Osteocyte (in vitro differentiated cells): Measurements from ENCODE around the gene ASB16. TPM values are rescaled to one million over a fixed set of nuclear protein-coding genes. Genes with fewer than 3 reads are reported as not detected.
A peak's percentile ranks its signal among the peaks of the same experiment; 100 is the strongest.
"Not testable (repeated sequence)": the region's sequence is repeated elsewhere in the genome, so short reads cannot be mapped to it uniquely, and the experiment has no call there.

ENCODE experiments used
- DNase-seq: peaks from one replicate; pipeline ENCODE4 v3.0.0; 2021; ENCODE audit warnings: mixed read lengths; ENCODE audit not compliant: unreplicated experiment; ENCODE audit errors: extremely low spot score
- H3K27ac Mint-ChIP-seq: one replicate; pipeline ENCODE4 v1.8.0; 2021; ENCODE audit warnings: mild to moderate bottlenecking, mixed read lengths; ENCODE audit not compliant: unreplicated experiment
- H3K27me3 Mint-ChIP-seq: one replicate; pipeline ENCODE4 v1.8.0; 2021; ENCODE audit warnings: mixed read lengths; ENCODE audit not compliant: unreplicated experiment
- H3K36me3 Mint-ChIP-seq: one replicate; pipeline ENCODE4 v1.8.0; 2021; ENCODE audit warnings: mixed read lengths; ENCODE audit not compliant: unreplicated experiment
- H3K4me1 Mint-ChIP-seq: one replicate; pipeline ENCODE4 v1.8.0; 2021; ENCODE audit warnings: mixed read lengths; ENCODE audit not compliant: unreplicated experiment
- H3K4me3 Mint-ChIP-seq: one replicate; pipeline ENCODE4 v1.8.0; 2021; ENCODE audit warnings: mild to moderate bottlenecking, moderate library complexity, mixed read lengths; ENCODE audit not compliant: unreplicated experiment
- H3K9me3 Mint-ChIP-seq: one replicate; pipeline ENCODE4 v1.8.0; 2021; ENCODE audit warnings: mixed read lengths; ENCODE audit not compliant: unreplicated experiment
- total RNA-seq: library from RNA; stranded (reverse); gene quantifications from 2 replicates; pipeline ENCODE4 v1.2.1, GENCODE V29; 2021
- TF ChIP-seq, protein P1 (sequence below): fragments of 200-600 bp; sonication (generic); IDR thresholded peaks from 2 replicates; pipeline ENCODE4 v1.5.0; 2021; ENCODE audit warnings: antibody characterized with exemption, mild to moderate bottlenecking, moderate library complexity

Gene ASB16
- total RNA-seq, 1 donor from 2014 or later: not detected

DNA sequence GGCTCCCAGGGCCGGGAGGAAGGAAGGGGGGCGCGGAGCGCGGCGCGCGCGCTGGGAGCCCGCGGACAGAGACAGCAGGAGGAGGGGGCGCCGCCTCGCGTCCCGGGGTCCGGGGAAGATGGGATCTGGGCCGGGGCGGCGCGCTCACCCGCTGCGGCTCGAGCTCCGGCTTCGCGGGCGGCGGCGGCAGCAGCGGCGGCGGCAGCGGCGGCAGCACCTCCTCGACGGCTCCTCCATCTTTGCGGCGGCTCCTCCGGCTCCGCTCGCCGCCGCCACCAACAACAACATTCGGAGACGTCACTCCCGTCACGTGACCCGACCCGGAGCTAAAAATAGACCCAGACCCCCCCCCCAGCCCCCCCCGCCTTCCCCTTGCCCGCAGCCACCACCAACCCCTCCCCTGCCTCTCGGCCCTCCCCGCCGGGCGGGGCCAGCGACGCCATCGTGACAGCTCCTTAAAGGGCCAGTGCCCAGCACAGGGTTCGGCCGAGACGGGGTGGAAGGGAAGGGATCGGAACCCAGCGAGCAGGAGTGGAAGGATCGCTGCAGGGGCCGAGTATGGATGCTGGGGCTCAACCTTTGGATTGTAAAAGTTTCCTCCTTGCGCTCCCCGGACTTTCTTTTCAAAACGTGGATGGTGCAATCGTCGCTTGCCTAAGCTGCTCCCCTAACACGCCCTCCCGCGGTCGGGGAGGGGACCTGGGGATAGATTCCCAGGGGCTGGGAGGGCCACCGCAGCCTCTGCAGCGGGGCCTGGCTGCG is 47.0 kb upstream of the ASB16 start, which contains the start of gene HDAC5:
TSS of gene HDAC5 (minus strand) at position 286 of the 762 bp plus-strand sequence. CDS start 6,126 bp downstream, outside the sequence.
- Mint-ChIP-seq H3K9me3 (no peaks in the 10 kb centered on the region), H3K27ac (peak within 1 kb of the TSS; percentile 98), H3K36me3 (no peaks in the 10 kb centered on the region), H3K4me1 (peaks cover 24% of the 10 kb centered on the region), H3K4me3 (peak within 1 kb of the TSS; percentile 93), H3K27me3 (no peaks in the 10 kb centered on the region)
- DNase-seq: peak; percentile 98
- TF ChIP-seq, protein P1, sequence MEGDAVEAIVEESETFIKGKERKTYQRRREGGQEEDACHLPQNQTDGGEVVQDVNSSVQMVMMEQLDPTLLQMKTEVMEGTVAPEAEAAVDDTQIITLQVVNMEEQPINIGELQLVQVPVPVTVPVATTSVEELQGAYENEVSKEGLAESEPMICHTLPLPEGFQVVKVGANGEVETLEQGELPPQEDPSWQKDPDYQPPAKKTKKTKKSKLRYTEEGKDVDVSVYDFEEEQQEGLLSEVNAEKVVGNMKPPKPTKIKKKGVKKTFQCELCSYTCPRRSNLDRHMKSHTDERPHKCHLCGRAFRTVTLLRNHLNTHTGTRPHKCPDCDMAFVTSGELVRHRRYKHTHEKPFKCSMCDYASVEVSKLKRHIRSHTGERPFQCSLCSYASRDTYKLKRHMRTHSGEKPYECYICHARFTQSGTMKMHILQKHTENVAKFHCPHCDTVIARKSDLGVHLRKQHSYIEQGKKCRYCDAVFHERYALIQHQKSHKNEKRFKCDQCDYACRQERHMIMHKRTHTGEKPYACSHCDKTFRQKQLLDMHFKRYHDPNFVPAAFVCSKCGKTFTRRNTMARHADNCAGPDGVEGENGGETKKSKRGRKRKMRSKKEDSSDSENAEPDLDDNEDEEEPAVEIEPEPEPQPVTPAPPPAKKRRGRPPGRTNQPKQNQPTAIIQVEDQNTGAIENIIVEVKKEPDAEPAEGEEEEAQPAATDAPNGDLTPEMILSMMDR: peak; percentile 68

DNA sequence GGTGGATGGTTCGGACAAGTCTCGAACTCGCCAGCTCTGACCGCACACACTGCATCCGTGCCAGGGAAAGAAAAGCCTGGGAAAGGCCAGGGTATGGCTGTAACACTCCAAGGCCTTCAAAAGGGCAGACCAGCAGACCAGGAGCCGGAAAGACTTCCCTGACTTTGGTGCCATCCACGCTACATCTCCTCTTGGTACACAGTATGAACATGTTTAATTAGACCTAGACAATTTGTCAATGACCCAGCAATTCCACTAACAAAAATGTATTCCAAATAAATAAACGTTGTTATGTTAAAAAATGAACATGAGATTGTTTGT is 46.4 kb upstream of the ASB16 start:
- Mint-ChIP-seq H3K27ac (peak overlapping the region; percentile 98), H3K4me3 (peak overlapping the region; percentile 93), H3K4me1 (peaks cover 24% of the 10 kb centered on the region), H3K36me3 (no peaks in the 10 kb centered on the region), H3K27me3 (no peaks in the 10 kb centered on the region), H3K9me3 (no peaks in the 10 kb centered on the region)
- TF ChIP-seq, protein P1: no peak
- DNase-seq: no peak

DNA sequence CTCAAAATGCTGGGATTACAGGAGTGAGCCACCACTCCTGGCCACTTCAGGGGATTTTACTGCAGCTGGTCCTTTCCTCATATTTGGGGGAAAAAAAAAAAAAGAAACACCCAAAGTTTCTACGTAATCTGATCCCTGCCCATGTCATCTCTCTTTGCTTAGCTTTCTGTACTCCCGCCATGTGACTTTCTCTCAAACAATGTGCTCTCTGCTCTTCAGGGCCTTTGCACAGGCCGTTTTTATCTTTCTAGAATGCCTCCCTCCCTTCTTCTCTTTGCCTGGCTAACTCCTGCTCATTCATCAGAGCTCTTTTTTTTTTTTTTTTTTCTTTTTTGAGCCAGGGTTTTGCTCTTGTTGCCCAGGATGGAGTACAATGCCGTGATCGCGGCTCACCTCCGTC is 42.1 kb upstream of the ASB16 start:
- H3K27ac Mint-ChIP-seq: no peak overlapping the region
- H3K4me1 Mint-ChIP-seq: peaks cover 15% of the 10 kb centered on the region
- H3K27me3 Mint-ChIP-seq: no peaks in the 10 kb centered on the region
- DNase-seq: no peak
- H3K4me3 Mint-ChIP-seq: no peak overlapping the region
- H3K36me3 Mint-ChIP-seq: no peaks in the 10 kb centered on the region
- H3K9me3 Mint-ChIP-seq: no peaks in the 10 kb centered on the region
- TF ChIP-seq, protein P1: no peak

DNA sequence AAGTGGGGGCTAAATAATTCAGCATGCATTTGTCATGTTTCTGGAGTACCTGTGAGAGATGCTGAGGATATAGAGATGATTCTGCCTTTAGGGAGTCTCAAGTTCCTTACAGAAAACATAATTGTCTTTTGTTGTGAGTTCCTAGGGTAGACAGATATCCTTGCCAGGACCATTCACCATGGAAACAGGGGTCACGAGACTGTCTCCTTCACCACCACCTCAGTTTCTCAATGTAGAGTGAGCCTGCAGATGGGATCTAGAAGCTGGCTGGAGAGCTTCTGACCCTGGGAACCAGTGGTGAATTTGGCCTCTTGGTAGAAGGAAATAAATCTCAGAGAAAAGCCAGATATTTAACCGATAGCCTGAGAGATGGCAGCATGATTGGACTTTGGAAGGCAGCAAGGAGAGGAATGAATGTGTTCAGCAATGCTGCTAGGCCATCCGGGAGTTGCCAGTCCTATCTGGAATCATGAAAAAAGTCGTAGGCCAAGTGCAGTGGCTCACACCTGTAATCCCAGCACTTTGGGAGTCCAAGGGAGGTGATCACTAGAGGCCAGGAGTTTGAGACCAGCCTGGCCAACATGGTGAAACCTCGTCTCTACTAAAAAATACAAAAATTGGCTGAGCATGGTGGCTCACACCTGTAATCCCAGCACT is 39.7 kb upstream of the ASB16 start:
- H3K27me3 Mint-ChIP-seq: no peaks in the 10 kb centered on the region
- H3K9me3 Mint-ChIP-seq: no peaks in the 10 kb centered on the region
- H3K4me3 Mint-ChIP-seq: no peak overlapping the region
- no peaks in the 10 kb centered on the region for H3K36me3 Mint-ChIP-seq
- TF ChIP-seq, protein P1: no peak
- DNase-seq: no peak
- no peak overlapping the region for H3K27ac Mint-ChIP-seq
- H3K4me1 Mint-ChIP-seq: peaks cover 5% of the 10 kb centered on the region

DNA sequence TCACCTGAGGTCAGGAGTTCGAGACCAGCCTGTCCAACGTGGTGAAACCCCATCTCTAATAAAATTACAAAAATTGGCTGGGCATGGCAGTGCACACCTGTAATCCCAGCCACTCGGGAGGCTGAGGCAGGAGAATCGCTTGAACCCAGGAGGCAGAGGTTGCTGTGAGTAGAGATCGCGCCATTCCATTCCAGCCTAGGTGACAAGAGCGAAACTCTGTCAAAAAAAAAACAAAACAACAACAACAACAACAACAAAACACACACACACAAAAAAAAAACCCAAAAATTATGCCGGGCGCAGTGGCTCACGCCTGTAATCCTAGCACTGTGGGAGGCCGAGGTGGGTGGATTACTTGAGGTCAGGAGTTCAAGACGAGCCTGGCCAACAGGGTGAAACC is 39.1 kb upstream of the ASB16 start:
- not testable (repeated sequence) for H3K4me3 Mint-ChIP-seq, H3K36me3 Mint-ChIP-seq, DNase-seq, H3K27me3 Mint-ChIP-seq, H3K27ac Mint-ChIP-seq, H3K9me3 Mint-ChIP-seq, H3K4me1 Mint-ChIP-seq
